Sciatic nerve (tissue), 2 donors: ENCODE results near the gene TEKT3. TPM values are rescaled to one million over a fixed set of nuclear protein-coding genes. Genes with fewer than 3 reads are reported as not detected.
A peak's percentile ranks its signal among the peaks of the same experiment; 100 is the strongest.

Experiments used
- ATAC-seq: fragments of 200-7000 bp; cut with Tn5 transposase; one replicate; pipeline ENCODE4 v1.9.1; 2020; ENCODE audit warnings: mild to moderate bottlenecking, moderate library complexity
- DNase-seq: peaks from one replicate; pipeline ENCODE4 v3.0.0-alpha.2; 2020; ENCODE audit warnings: low spot score
- intact Hi-C: fragments of 100-400 bp; cut with DNase I; formaldehyde crosslinking; loops from one replicate; pipeline ENCODE4 v1.14.2; 2022
- total RNA-seq: library from RNA; stranded (reverse); fragmentation: NEBNext Ultra II Directional; extraction: Animal tissue kit (Norgen Biotek cat#: 25700); gene quantifications from one replicate; pipeline ENCODE4 v1.2.1, GENCODE V29; 2021
- donor health status: DM: no; HTN: no; CAD: no.
- donor health status: DM: no; HTN: no; CAD: no.

TEKT3 gene
- total RNA-seq, 1 donor from 2014 or later = 3.5 TPM

- no peak for DNase-seq
- no peak for ATAC-seq
- intact Hi-C loops = no loop called here
Measured at GRCh38 chr17:15303851-15304250, 37.5 kb downstream of the TEKT3 start.

- DNase-seq (no peak), ATAC-seq (no peak)
- intact Hi-C loops = no loop called here
Measured at GRCh38 chr17:15303268-15303667, 38.1 kb downstream of the TEKT3 start.

GRCh38 chr17:15301845-15302244 is 39.6 kb downstream of the TEKT3 start:
- no peak for ATAC-seq
- intact Hi-C loops = no loop called here
- DNase-seq = no peak

GRCh38 chr17:15298176-15298575 is 43.2 kb downstream of the TEKT3 start:
- intact Hi-C loops = no loop called here

GRCh38 chr17:15293558-15293957 is 47.8 kb downstream of the TEKT3 start:
- intact Hi-C loops = no loop called here
- ATAC-seq = no peak
- no peak for DNase-seq

More at GRCh38 chr17:15298176-15298575, 43.2 kb downstream of the TEKT3 start:
- ATAC-seq = no peak
- no peak for DNase-seq

GRCh38 chr17:15291674-15292361 is 49.6 kb downstream of the TEKT3 start:
- intact Hi-C loops = no loop called here
- ATAC-seq = no peak
- no peak for DNase-seq

GRCh38 chr17:15290605-15291004 is 50.8 kb downstream of the TEKT3 start:
- ATAC-seq = no peak
- no peak for DNase-seq
- intact Hi-C loops = no loop called here

- no peak for DNase-seq
- peak; percentile 58 for ATAC-seq
- intact Hi-C loops = no loop called here
Measured at GRCh38 chr17:15289285-15290183, 51.9 kb downstream of the TEKT3 start.

GRCh38 chr17:15288859-15289258 is 52.5 kb downstream of the TEKT3 start:
- DNase-seq = no peak
- no peak for ATAC-seq
- intact Hi-C loops = no loop called here

- intact Hi-C loops = no loop called here
- DNase-seq (no peak), ATAC-seq (peak; percentile 21)
Measured at GRCh38 chr17:15287538-15288267, 53.7 kb downstream of the TEKT3 start.

- intact Hi-C loops = no loop called here
- ATAC-seq (no peak), DNase-seq (no peak)
Measured at GRCh38 chr17:15285466-15285865, 55.9 kb downstream of the TEKT3 start.

GRCh38 chr17:15284537-15284936 is 56.9 kb downstream of the TEKT3 start:
- ATAC-seq = no peak
- no peak for DNase-seq
- intact Hi-C loops = no loop called here

GRCh38 chr17:15284107-15284506 is 57.3 kb downstream of the TEKT3 start:
- DNase-seq = no peak

GRCh38 chr17:15281909-15282308 is 59.5 kb downstream of the TEKT3 start:
- intact Hi-C loops = no loop called here
- DNase-seq (no peak), ATAC-seq (no peak)

More at GRCh38 chr17:15284107-15284506, 57.3 kb downstream of the TEKT3 start:
- intact Hi-C loops = no loop called here
- ATAC-seq = no peak

- intact Hi-C loops = no loop called here
- no peak for ATAC-seq
- no peak for DNase-seq
Measured at GRCh38 chr17:15278924-15279477, 62.4 kb downstream of the TEKT3 start.

- DNase-seq = no peak
- no peak for ATAC-seq
- intact Hi-C loops = no loop called here
Measured at GRCh38 chr17:15278380-15278779, 63.0 kb downstream of the TEKT3 start.

GRCh38 chr17:15274017-15274416 is 67.4 kb downstream of the TEKT3 start:
- DNase-seq = no peak
- ATAC-seq = no peak
- intact Hi-C loops = no loop called here

GRCh38 chr17:15273141-15273793 is 68.1 kb downstream of the TEKT3 start:
- peak; percentile 78 for ATAC-seq
- no peak for DNase-seq
- intact Hi-C loops = no loop called here

GRCh38 chr17:15271741-15272140 is 69.7 kb downstream of the TEKT3 start:
- DNase-seq (no peak), ATAC-seq (no peak)
- intact Hi-C loops = no loop called here
